ENCODE measurements around the gene DNMBP.

GRCh38 chr10:99945263-99945662, 64.5 kb downstream of the DNMBP start:
- TF ChIP-seq, protein P1, sequence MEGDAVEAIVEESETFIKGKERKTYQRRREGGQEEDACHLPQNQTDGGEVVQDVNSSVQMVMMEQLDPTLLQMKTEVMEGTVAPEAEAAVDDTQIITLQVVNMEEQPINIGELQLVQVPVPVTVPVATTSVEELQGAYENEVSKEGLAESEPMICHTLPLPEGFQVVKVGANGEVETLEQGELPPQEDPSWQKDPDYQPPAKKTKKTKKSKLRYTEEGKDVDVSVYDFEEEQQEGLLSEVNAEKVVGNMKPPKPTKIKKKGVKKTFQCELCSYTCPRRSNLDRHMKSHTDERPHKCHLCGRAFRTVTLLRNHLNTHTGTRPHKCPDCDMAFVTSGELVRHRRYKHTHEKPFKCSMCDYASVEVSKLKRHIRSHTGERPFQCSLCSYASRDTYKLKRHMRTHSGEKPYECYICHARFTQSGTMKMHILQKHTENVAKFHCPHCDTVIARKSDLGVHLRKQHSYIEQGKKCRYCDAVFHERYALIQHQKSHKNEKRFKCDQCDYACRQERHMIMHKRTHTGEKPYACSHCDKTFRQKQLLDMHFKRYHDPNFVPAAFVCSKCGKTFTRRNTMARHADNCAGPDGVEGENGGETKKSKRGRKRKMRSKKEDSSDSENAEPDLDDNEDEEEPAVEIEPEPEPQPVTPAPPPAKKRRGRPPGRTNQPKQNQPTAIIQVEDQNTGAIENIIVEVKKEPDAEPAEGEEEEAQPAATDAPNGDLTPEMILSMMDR (IDR thresholded peaks at IDR 0.05) = no peak
- TF ChIP-seq POLR2A (IDR thresholded peaks at IDR 0.05) = no peak
